IMR-90 (cell line): ENCODE data around the gene CACNA1G. TPM values are rescaled to one million over a fixed set of nuclear protein-coding genes. Genes with fewer than 3 reads are reported as not detected.

ENCODE experiments used
- ATAC-seq: fragments of 200-7000 bp; cut with Tn5 transposase; 2 replicates; pipeline ENCODE4 v1.9.1; 2020; ENCODE audit warnings: low read depth, mild to moderate bottlenecking, moderate library complexity
- BruUV-seq: library from RNA; stranded (reverse); fragments of 400-500 nt; replicated peaks from 2 replicates; lab custom pipeline; 2021; lab: Mats Ljungman, UMichigan
- CTCF ChIA-PET: fragments of 300-600 bp; formaldehyde crosslinking; extraction: SDS; loops from one replicate; lab custom pipeline; 2021; ENCODE audit warnings: antibody characterized with exemption; lab: Yijun Ruan, JAX
- POLR2A ChIA-PET: fragments of 300-600 bp; sonication (Branson Sonifier 250); formaldehyde crosslinking; loops from one replicate; lab custom pipeline; 2022; ENCODE audit warnings: antibody characterized with exemption; ENCODE audit not compliant: unreplicated experiment; lab: Charles Lee
- DNase-seq: peaks from one replicate; pipeline ENCODE4 v3.0.0; 2013
- H2AFZ ChIP-seq: replicated peaks from 2 replicates; pipeline ENCODE3; 2013; ENCODE audit warnings: low read length, mild to moderate bottlenecking; ENCODE audit not compliant: poor library complexity
- H2AK5ac ChIP-seq: 2 replicates; pipeline ENCODE4 v1.6.1; 2013; ENCODE audit warnings: low read depth, low read length, inconsistent platforms
- H2AK9ac ChIP-seq: replicated peaks from 2 replicates; pipeline ENCODE3; 2013; ENCODE audit warnings: mild to moderate bottlenecking, low read depth, low read length, moderate library complexity; ENCODE audit not compliant: poor library complexity
- H2BK120ac ChIP-seq: 2 replicates; pipeline ENCODE4 v1.6.1; 2013; ENCODE audit warnings: low read depth, low read length, inconsistent platforms
- H2BK15ac ChIP-seq: 3 replicates; pipeline ENCODE4 v1.6.1; 2013; ENCODE audit warnings: low read depth, low read length, inconsistent platforms
- H2BK20ac ChIP-seq: 2 replicates; pipeline ENCODE4 v1.6.1; 2013; ENCODE audit warnings: low read depth, mild to moderate bottlenecking, inconsistent platforms, low read length, moderate library complexity
- H2BK5ac ChIP-seq: 2 replicates; pipeline ENCODE4 v1.6.1; 2013; ENCODE audit warnings: mild to moderate bottlenecking, low read depth, low read length, inconsistent platforms; ENCODE audit not compliant: poor library complexity, severe bottlenecking
- H3K14ac ChIP-seq: replicated peaks from 2 replicates; pipeline ENCODE4 v1.6.1; 2013; ENCODE audit warnings: low read depth, low read length, inconsistent platforms
- H3K18ac ChIP-seq: 2 replicates; pipeline ENCODE4 v1.6.1; 2013; ENCODE audit warnings: low read depth, low read length, control low read depth
- H3K23ac ChIP-seq: 2 replicates; pipeline ENCODE4 v1.6.1; 2013; ENCODE audit warnings: low read depth, low read length, inconsistent platforms
- H3K27ac ChIP-seq: 2 replicates; pipeline ENCODE4 v1.5.1; 2013; ENCODE audit warnings: mild to moderate bottlenecking, control low read depth, low read length; ENCODE audit not compliant: insufficient read depth
- H3K27me3 ChIP-seq: 2 replicates; pipeline ENCODE4 v1.6.1; 2013; ENCODE audit warnings: low read length; ENCODE audit not compliant: control insufficient read depth, insufficient read depth
- H3K36me3 ChIP-seq: 2 replicates; pipeline ENCODE4 v1.6.1; 2013; ENCODE audit warnings: low read length, mixed read lengths; ENCODE audit not compliant: control insufficient read depth, insufficient read depth
- H3K4ac ChIP-seq: 2 replicates; pipeline ENCODE4 v1.6.1; 2013; ENCODE audit warnings: low read depth, low read length, inconsistent platforms
- H3K4me1 ChIP-seq: 2 replicates; pipeline ENCODE4 v1.6.1; 2013; ENCODE audit warnings: low read length, mixed read lengths; ENCODE audit not compliant: control insufficient read depth, insufficient read depth
- H3K4me2 ChIP-seq: 2 replicates; pipeline ENCODE4 v1.6.1; 2013; ENCODE audit warnings: low read depth, mild to moderate bottlenecking, control low read depth, low read length, moderate library complexity
- H3K4me3 ChIP-seq: 2 replicates; pipeline ENCODE4 v1.5.1; 2013; ENCODE audit warnings: low read depth, mild to moderate bottlenecking, control low read depth, low read length, moderate library complexity; ENCODE audit not compliant: insufficient read depth
- H3K56ac ChIP-seq: 2 replicates; pipeline ENCODE4 v1.6.1; 2013; ENCODE audit warnings: low read length, inconsistent platforms; ENCODE audit not compliant: insufficient read depth; ENCODE audit errors: extremely low read depth
- H3K79me1 ChIP-seq, 2 experiments: 2 replicates each; pipeline ENCODE4 v1.6.1; 2013; ENCODE audit warnings: low read length in 2 of 2, inconsistent platforms in 1 of 2, low read depth in 1 of 2
- H3K9ac ChIP-seq: 2 replicates; pipeline ENCODE4 v1.6.1; 2013; ENCODE audit warnings: low read depth, low read length, control low read depth
- H3K9me1 ChIP-seq: 2 replicates; pipeline ENCODE4 v1.6.1; 2013; ENCODE audit warnings: low read length, inconsistent platforms; ENCODE audit not compliant: insufficient read depth
- H3K9me3 ChIP-seq: 2 replicates; pipeline ENCODE4 v1.6.1; 2013; ENCODE audit warnings: low read length; ENCODE audit not compliant: control insufficient read depth, insufficient read depth
- H4K20me1 ChIP-seq: 2 replicates; pipeline ENCODE4 v1.6.1; 2013; ENCODE audit warnings: low read length, inconsistent platforms; ENCODE audit not compliant: insufficient read depth
- H4K5ac ChIP-seq: 2 replicates; pipeline ENCODE4 v1.6.1; 2013; ENCODE audit warnings: mild to moderate bottlenecking, low read depth, low read length, control low read depth
- H4K8ac ChIP-seq, 2 experiments: 2 replicates each; pipeline ENCODE4 v1.6.1; 2013; ENCODE audit warnings: low read depth in 2 of 2, low read length in 2 of 2, control low read depth in 1 of 2, inconsistent platforms in 1 of 2
- H4K91ac ChIP-seq: 2 replicates; pipeline ENCODE4 v1.6.1; 2013; ENCODE audit warnings: low read depth, low read length, inconsistent platforms; ENCODE audit not compliant: insufficient read depth
- FOS ChIP-seq: fragments of 150-350 bp; IDR thresholded peaks from 2 replicates; pipeline ENCODE4 v1.6.1; 2016; ENCODE audit warnings: low read depth, low read length
- MAFK ChIP-seq: IDR thresholded peaks from 2 replicates; pipeline ENCODE4 v1.6.1; 2012; ENCODE audit warnings: low read depth, low read length, improper control_type of control experiment
- NFE2L2 ChIP-seq: fragments of 150-350 bp; IDR thresholded peaks from 2 replicates; pipeline ENCODE4 v1.6.1; 2016; ENCODE audit warnings: low read depth, mild to moderate bottlenecking, low read length
- WGBS, 2 experiments: methylation state at CpG; one replicate each; pipeline versions ENCODE4 v1.1.5 to v1.1.7; 2013; ENCODE audit warnings: missing lambda C conversion rate in 2 of 2; ENCODE audit not compliant: insufficient read length in 1 of 2; ENCODE audit errors: extremely low coverage in 2 of 2; 5-methylcytosine and 5-hydroxymethylcytosine counted together
- dilution Hi-C: fragments of 300-500 bp; cut with HindIII; formaldehyde crosslinking; loops from one replicate; pipeline ENCODE4 v1.14.3; 2018; ENCODE audit warnings: low sequenced_read_pairs; ENCODE audit not compliant: unreplicated experiment
- in situ Hi-C: fragments of 300-500 bp; cut with MboI; formaldehyde crosslinking; loops from 3 replicates; pipeline ENCODE4 v1.14.3; 2019; ENCODE audit warnings: low sequenced_read_pairs, inconsistent platforms, mixed read lengths
- intact Hi-C: fragments of 100-400 bp; cut with micrococcal nuclease; formaldehyde crosslinking; loops from 2 replicates; pipeline ENCODE4 v1.10.0; 2022
- polyA plus RNA-seq, 3 experiments: library from polyadenylated mRNA; depleted of rRNA; stranded (reverse); fragments of >200 nt; gene quantifications; 2 replicates each; pipeline ENCODE4 v1.2.3, GENCODE V29; 2012; ENCODE audit warnings: low replicate concordance in 1 of 3
- total RNA-seq: library from RNA; depleted of rRNA; stranded (reverse); fragments of >200 nt; gene quantifications from 2 replicates; pipeline ENCODE4 v1.2.3, GENCODE V29; 2012

Gene CACNA1G
- total and polyA plus RNA-seq, 2 of the 4 experiments (the other 2 are of a cell fraction), result under 0.01 to 0.03 TPM

- Histone ChIP-seq H2AK5ac (peak overlapping the region; percentile 65; the same call in 1 of the 2 replicates), H2AFZ (peak overlapping the region; percentile 74), H3K23ac (no peak overlapping the region), H3K9ac (no peak overlapping the region), H3K4ac (peak overlapping the region; percentile 33; the same call in 1 of the 2 replicates), H3K27ac (no peak overlapping the region), H2BK20ac (no peak overlapping the region), H3K9me3 (no peaks in the 10 kb centered on the region), H3K9me1 (peaks cover 9% of the 10 kb centered on the region), H3K4me1 (peaks cover 19% of the 10 kb centered on the region), H3K36me3 (no peaks in the 10 kb centered on the region), H2BK5ac (no peak overlapping the region), H3K56ac (no peak overlapping the region), H3K18ac (no peak overlapping the region), H4K20me1 (no peaks in the 10 kb centered on the region), H3K79me1 (peaks cover 0 to 17% of the 10 kb centered on the region in 2 experiments; a peak in 2 of 4 replicates), H2BK120ac (no peak overlapping the region), H3K4me3 (no peak overlapping the region), H3K4me2 (no peak overlapping the region), H2AK9ac (peak overlapping the region; percentile 71), H4K8ac (peak overlapping the region; percentile 38 to 75; a peak in 2 of 4 replicates), H4K91ac (0 out of 2 replicates have a peak overlapping the region, but pooled peaks have one; percentile 18), H4K5ac (peak overlapping the region; percentile 23; the same call in 1 of the 2 replicates), H3K27me3 (no peaks in the 10 kb centered on the region), H2BK15ac (no peak overlapping the region), H3K14ac (no peak overlapping the region)
- dilution Hi-C loops, result no loop called here
- ChIA-PET CTCF (no interaction called here), POLR2A (interaction anchor here (0.6 kb wide), 1 partner anchor 96 kb away, joined by 3 read pairs; no protein-coding TSS in a partner anchor)
- WGBS, 2 experiments, result 71% methylated on average over 6 of the region's 16 CpGs; no CpG with 5 or more reads in 1 of the 2 experiments
- DNase-seq, result no peak
- no peak for ATAC-seq
- no TSS peak for BruUV-seq
- in situ Hi-C loops, result loop anchor here (10.0 kb wide), 1 partner anchor 412 kb away; no protein-coding TSS in a partner anchor
- intact Hi-C loops, result loop anchor here (1.0 to 10.0 kb wide), 2 partner anchors 61 to 412 kb away; no protein-coding TSS in a partner anchor
- TF ChIP-seq NFE2L2, result no peak
- TF ChIP-seq MAFK, result no peak
- TF ChIP-seq FOS, result no peak
These were observed 17.4 kb upstream of the CACNA1G start for GRCh38 chr17:50542795-50543774.
